ENCODE results near the gene FRMD1. TPM values are rescaled to one million over a fixed set of nuclear protein-coding genes. Genes with fewer than 3 reads are reported as not detected.

The FRMD1 gene
- total RNA-seq, 1 donor from 2014 or later: 0.09 TPM

- no peak for DNase-seq
- no peak for ATAC-seq
- H3K4me3 ChIP-seq: no peak overlapping the region
- no peak overlapping the region for H3K27ac ChIP-seq
- TF ChIP-seq, protein P1, sequence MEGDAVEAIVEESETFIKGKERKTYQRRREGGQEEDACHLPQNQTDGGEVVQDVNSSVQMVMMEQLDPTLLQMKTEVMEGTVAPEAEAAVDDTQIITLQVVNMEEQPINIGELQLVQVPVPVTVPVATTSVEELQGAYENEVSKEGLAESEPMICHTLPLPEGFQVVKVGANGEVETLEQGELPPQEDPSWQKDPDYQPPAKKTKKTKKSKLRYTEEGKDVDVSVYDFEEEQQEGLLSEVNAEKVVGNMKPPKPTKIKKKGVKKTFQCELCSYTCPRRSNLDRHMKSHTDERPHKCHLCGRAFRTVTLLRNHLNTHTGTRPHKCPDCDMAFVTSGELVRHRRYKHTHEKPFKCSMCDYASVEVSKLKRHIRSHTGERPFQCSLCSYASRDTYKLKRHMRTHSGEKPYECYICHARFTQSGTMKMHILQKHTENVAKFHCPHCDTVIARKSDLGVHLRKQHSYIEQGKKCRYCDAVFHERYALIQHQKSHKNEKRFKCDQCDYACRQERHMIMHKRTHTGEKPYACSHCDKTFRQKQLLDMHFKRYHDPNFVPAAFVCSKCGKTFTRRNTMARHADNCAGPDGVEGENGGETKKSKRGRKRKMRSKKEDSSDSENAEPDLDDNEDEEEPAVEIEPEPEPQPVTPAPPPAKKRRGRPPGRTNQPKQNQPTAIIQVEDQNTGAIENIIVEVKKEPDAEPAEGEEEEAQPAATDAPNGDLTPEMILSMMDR (IDR thresholded peaks at IDR 0.05): no peak
- no peaks in the 10 kb centered on the region for H3K9me3 ChIP-seq
- no peaks in the 10 kb centered on the region for H3K27me3 ChIP-seq
- H3K36me3 ChIP-seq: no peaks in the 10 kb centered on the region
- intact Hi-C loops (cut with DNase I): loop anchor here (10.0 kb wide), 1 partner anchor 664 kb away; no protein-coding TSS in a partner anchor
- H3K4me1 ChIP-seq: peaks cover 3% of the 10 kb centered on the region
Measured at GRCh38 chr6:168058691-168059551, 20.1 kb downstream of the FRMD1 start.

GRCh38 chr6:168057836-168058235 lies 21.2 kb downstream of the FRMD1 start:
- intact Hi-C loops (cut with DNase I): loop anchor here (10.0 kb wide), 1 partner anchor 663 kb away; no protein-coding TSS in a partner anchor
- DNase-seq (no peak), ATAC-seq (no peak)
- Histone ChIP-seq H3K4me3 (no peak overlapping the region), H3K4me1 (peaks cover 3% of the 10 kb centered on the region), H3K27ac (no peak overlapping the region), H3K9me3 (no peaks in the 10 kb centered on the region), H3K27me3 (no peaks in the 10 kb centered on the region), H3K36me3 (no peaks in the 10 kb centered on the region)
- TF ChIP-seq, protein P1 (IDR thresholded peaks at IDR 0.05): no peak

DNA sequence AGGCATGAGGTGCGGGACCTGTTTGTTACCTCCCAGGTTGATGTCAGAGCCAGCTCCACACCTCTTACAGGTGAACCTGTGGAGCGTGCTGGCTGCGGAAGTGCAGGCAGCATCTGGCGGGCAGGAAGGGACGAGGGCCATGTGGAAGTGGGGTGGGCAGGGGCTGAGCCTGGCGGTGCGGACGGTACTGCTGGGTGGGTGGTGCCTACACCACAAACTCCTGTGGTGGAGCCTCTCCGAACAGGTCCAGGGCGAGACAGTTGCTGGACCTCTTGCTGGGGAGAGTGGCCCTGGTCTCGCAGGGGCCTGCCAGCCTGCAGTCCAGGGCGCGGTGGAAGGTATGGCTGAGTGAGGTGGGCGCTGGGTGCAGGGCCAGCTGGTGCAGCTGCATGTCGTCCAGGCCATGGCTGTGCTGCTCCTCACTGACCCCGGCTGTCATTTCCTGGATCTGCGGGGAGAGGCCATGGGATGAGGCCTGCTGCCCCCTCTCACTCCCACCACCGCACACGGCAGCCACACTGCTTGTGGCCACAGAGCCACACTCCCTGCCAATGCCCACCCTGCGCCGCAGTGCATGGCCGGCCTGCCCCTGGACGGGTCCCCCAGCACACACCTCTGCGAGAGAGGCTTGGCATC lies 22.0 kb downstream of the FRMD1 start:
- Histone ChIP-seq H3K4me3 (no peak overlapping the region), H3K4me1 (peaks cover 3% of the 10 kb centered on the region), H3K36me3 (no peaks in the 10 kb centered on the region), H3K9me3 (no peaks in the 10 kb centered on the region), H3K27ac (no peak overlapping the region), H3K27me3 (no peaks in the 10 kb centered on the region)
- intact Hi-C loops (cut with DNase I): loop anchor here (10.0 kb wide), 1 partner anchor 662 kb away; no protein-coding TSS in a partner anchor
- ATAC-seq: no peak
- DNase-seq: no peak
- TF ChIP-seq, protein P1 (IDR thresholded peaks at IDR 0.05): no peak

DNA sequence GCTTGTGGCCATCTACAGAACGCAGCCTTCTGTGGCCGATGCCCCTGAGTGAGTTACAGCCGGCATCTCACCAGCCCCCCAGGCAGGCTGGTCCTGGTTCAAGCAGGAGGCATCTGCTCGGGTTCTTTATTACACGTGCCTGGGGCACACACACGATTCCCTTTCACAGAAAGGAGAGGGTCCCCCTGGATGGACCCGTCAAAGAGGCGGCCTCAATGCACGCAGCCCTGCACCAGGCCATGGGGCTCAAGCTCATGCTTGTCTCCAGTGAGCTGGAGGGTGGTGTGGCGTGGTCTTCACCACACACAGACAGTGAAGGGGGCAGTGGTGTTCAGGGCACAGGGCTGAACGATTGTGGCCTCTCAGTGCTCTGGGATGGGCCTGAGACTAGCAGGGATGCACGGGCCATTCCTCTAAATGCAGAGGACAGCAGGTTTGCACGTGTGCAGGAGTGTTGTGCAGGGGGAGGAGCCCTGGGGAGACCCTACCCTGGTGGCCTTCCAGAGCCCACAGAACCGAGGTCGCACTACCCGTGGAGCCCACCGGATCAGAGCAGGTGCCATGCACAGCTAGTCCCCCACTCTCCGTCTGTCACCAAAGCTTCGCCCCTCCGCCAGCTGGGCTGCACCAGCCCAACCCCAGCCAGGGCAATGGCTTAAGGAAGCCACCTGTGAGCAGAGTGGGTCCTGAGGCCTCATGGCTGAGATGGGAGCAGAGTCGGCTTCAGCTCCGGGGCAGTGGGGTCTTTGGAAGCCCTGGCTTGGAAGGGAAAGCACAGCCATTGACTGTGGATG lies 23.1 kb downstream of the FRMD1 start:
- no peaks in the 10 kb centered on the region for H3K27me3 ChIP-seq
- intact Hi-C loops (cut with DNase I): loop anchor here (10.0 kb wide), 1 partner anchor 661 kb away; no protein-coding TSS in a partner anchor

More for the DNA sequence above, 23.1 kb downstream of the FRMD1 start:
- ATAC-seq (no peak), DNase-seq (no peak)
- TF ChIP-seq, protein P1 (IDR thresholded peaks at IDR 0.05): no peak
- Histone ChIP-seq H3K36me3 (no peaks in the 10 kb centered on the region), H3K4me1 (peaks cover 3% of the 10 kb centered on the region), H3K4me3 (no peak overlapping the region), H3K27ac (no peak overlapping the region), H3K9me3 (no peaks in the 10 kb centered on the region)

All from upper lobe of right lung (tissue), 1 donor.